ENCODE measurements around the gene C1GALT1. TPM values are rescaled to one million over a fixed set of nuclear protein-coding genes. Genes with fewer than 3 reads are reported as not detected.
"Not testable (repeated sequence)": the region's sequence is repeated elsewhere in the genome, so short reads cannot be mapped to it uniquely, and the experiment has no call there.

The C1GALT1 gene
- total RNA-seq, 1 experiment from 2014 or later: 81.5 TPM

GRCh38 chr7:7145151-7145550 is 37.2 kb upstream of the C1GALT1 start:
- WGBS (ENCODE audit: extremely low coverage, insufficient read length, low lambda C conversion rate): no CpG with 5 or more reads among the region's 4 CpGs
- not testable (repeated sequence) for H2BK5ac ChIP-seq (ENCODE audit: insufficient read length, low read length); DNase-seq; H2BK120ac ChIP-seq (ENCODE audit: low read depth, low read length, poor library complexity, severe bottlenecking); H2BK12ac ChIP-seq (ENCODE audit: insufficient read length, low read depth, low read length); H2BK15ac ChIP-seq (ENCODE audit: low read depth, low read length); H3K23me2 ChIP-seq (ENCODE audit: insufficient read length, low read depth, low read length, poor library complexity, severe bottlenecking); H4K91ac ChIP-seq (ENCODE audit: insufficient read length, low read depth, low read length); H3K4me3 Mint-ChIP-seq; H3K14ac ChIP-seq (ENCODE audit: insufficient read depth, low read length); H3K23ac ChIP-seq (ENCODE audit: insufficient read length, low read depth, low read length); H3K9ac ChIP-seq (ENCODE audit: extremely low read depth, insufficient read length, low read length); H3K9me3 ChIP-seq (ENCODE audit: control insufficient read depth, low read depth, low read length); H4K20me1 ChIP-seq (ENCODE audit: control insufficient read depth, insufficient read depth, insufficient read length); H3K4me2 ChIP-seq (ENCODE audit: insufficient read depth, insufficient read length, low read length); H3K27me3 Mint-ChIP-seq (ENCODE audit: low read depth); H3K27ac Mint-ChIP-seq; H2BK20ac ChIP-seq (ENCODE audit: low read depth, low read length, poor library complexity, severe bottlenecking); H3K4me1 Mint-ChIP-seq; H4K8ac ChIP-seq (replicated peaks; ENCODE audit: insufficient read length, low read depth, low read length); H3K79me1 ChIP-seq (ENCODE audit: insufficient read depth, low read depth, low read length, poor library complexity, severe bottlenecking); H3K18ac ChIP-seq (ENCODE audit: insufficient read length, low read depth, low read length); H3K56ac ChIP-seq (ENCODE audit: insufficient read length, low read depth, low read length); H3K27ac ChIP-seq (ENCODE audit: insufficient read length, low read depth, low read length); H3K27me3 ChIP-seq (ENCODE audit: insufficient read depth, low read length); H2AFZ ChIP-seq (ENCODE audit: low read length); H2AK5ac ChIP-seq (ENCODE audit: insufficient read length, low read length); H3K4me1 ChIP-seq (ENCODE audit: insufficient read depth, low read length); H3T11ph ChIP-seq (ENCODE audit: low read length); H4K5ac ChIP-seq (ENCODE audit: insufficient read length, low read depth, low read length); H3K4ac ChIP-seq (ENCODE audit: low read depth, low read length); H3K79me2 ChIP-seq (ENCODE audit: insufficient read depth, low read length)
- H3K9me3 Mint-ChIP-seq: peaks cover 42% of the 10 kb centered on the region in 2 experiments
- H3K36me3 Mint-ChIP-seq (ENCODE audit: insufficient read depth in 1 of 3, low read depth in 3 of 3): peaks cover 25 to 44% (median 27%) of the 10 kb centered on the region in 3 experiments
